Myocyte (in vitro differentiated cells): ENCODE data around the gene VOPP1. TPM values are rescaled to one million over a fixed set of nuclear protein-coding genes. Genes with fewer than 3 reads are reported as not detected.

Experiments
- DNase-seq: peaks from one replicate; pipeline ENCODE4 v3.0.0-alpha.2; 2012; ENCODE audit warnings: low read depth
- total RNA-seq: library from RNA; depleted of rRNA; stranded (reverse); fragments of >200 nt; gene quantifications from 2 replicates; pipeline ENCODE4 v1.2.3, GENCODE V29; 2014

Gene VOPP1
- total RNA-seq, 1 donor from 2014 or later: 57.5 TPM

GRCh38 chr7:55533050-55533728 is 39.1 kb downstream of the VOPP1 start:
- peak; percentile 96 for DNase-seq

- DNase-seq: peak; percentile 78
Measured at GRCh38 chr7:55532150-55532917, 40.0 kb downstream of the VOPP1 start.

- no peak for DNase-seq
Measured at GRCh38 chr7:55531536-55531935, 40.8 kb downstream of the VOPP1 start.

GRCh38 chr7:55527307-55527706 is 45.0 kb downstream of the VOPP1 start:
- no peak for DNase-seq

- DNase-seq: no peak
Measured at GRCh38 chr7:55526770-55527169, 45.5 kb downstream of the VOPP1 start.

- no peak for DNase-seq
Measured at GRCh38 chr7:55526329-55526728, 46.0 kb downstream of the VOPP1 start.

GRCh38 chr7:55524558-55525310 is 47.6 kb downstream of the VOPP1 start:
- no peak for DNase-seq

GRCh38 chr7:55523366-55523765 is 48.9 kb downstream of the VOPP1 start:
- DNase-seq: no peak

- DNase-seq: no peak
Measured at GRCh38 chr7:55521917-55522902, 50.1 kb downstream of the VOPP1 start.

GRCh38 chr7:55521512-55521911 is 50.8 kb downstream of the VOPP1 start:
- DNase-seq: no peak

- no peak for DNase-seq
Measured at GRCh38 chr7:55520426-55521140, 51.7 kb downstream of the VOPP1 start.

GRCh38 chr7:55518836-55519235 is 53.5 kb downstream of the VOPP1 start:
- no peak for DNase-seq

GRCh38 chr7:55517936-55518689 is 54.2 kb downstream of the VOPP1 start:
- no peak for DNase-seq

GRCh38 chr7:55517191-55517633 is 55.1 kb downstream of the VOPP1 start:
- no peak for DNase-seq

GRCh38 chr7:55516409-55516808 is 55.9 kb downstream of the VOPP1 start:
- DNase-seq: no peak

GRCh38 chr7:55515569-55516279 is 56.6 kb downstream of the VOPP1 start:
- peak; percentile 57 for DNase-seq

- no peak for DNase-seq
Measured at GRCh38 chr7:55514546-55515265, 57.6 kb downstream of the VOPP1 start.

GRCh38 chr7:55513868-55514267 is 58.4 kb downstream of the VOPP1 start:
- no peak for DNase-seq
